ENCODE results near the gene HEPACAM. TPM values are rescaled to one million over a fixed set of nuclear protein-coding genes. Genes with fewer than 3 reads are reported as not detected.

HEPACAM gene
- total RNA-seq, 2 donors from 2014 or later, result not detected

GRCh38 chr11:124873951-124874350 is 61.9 kb downstream of the HEPACAM start:
- Mint-ChIP-seq H3K27ac (no peak overlapping the region), H3K9me3 (no peaks in the 10 kb centered on the region), H3K4me1 (ENCODE audit: low read depth) (peaks cover 27% of the 10 kb centered on the region), H3K4me3 (no peak overlapping the region), H3K27me3 (ENCODE audit: low read depth) (peaks cover 66% of the 10 kb centered on the region), H3K36me3 (ENCODE audit: insufficient read depth in 2 of 2) (no peaks in the 10 kb centered on the region)
- DNase-seq (no peak), ATAC-seq (replicated peaks in 1 of 2) (no peak)

GRCh38 chr11:124872741-124873140 is 63.1 kb downstream of the HEPACAM start:
- Mint-ChIP-seq H3K27me3 (ENCODE audit: low read depth) (peaks cover 78% of the 10 kb centered on the region), H3K4me3 (no peak overlapping the region), H3K4me1 (ENCODE audit: low read depth) (peaks cover 32% of the 10 kb centered on the region), H3K36me3 (ENCODE audit: insufficient read depth in 2 of 2) (no peaks in the 10 kb centered on the region), H3K27ac (no peak overlapping the region), H3K9me3 (no peaks in the 10 kb centered on the region)
- ATAC-seq (replicated peaks in 1 of 2) (no peak), DNase-seq (no peak)

DNA sequence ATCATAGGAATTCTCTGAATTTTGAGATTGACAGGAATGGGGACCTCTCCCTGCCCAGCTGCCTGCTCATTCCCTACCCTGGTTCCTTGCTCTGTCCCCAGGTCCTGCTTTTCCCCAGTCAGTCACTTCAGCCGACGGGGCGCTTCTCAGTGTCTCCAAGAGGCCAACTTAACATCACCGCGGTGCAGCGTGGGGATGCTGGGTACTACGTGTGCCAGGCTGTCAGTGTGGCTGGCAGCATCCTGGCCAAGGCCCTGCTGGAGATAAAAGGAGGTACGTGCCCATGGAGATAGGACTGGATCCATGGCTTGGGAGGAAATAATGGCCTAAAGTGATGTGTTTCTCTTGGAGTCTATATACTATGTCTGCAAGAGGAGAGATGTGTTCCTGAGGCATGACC is 63.6 kb downstream of the HEPACAM start:
- H3K4me3 Mint-ChIP-seq, result no peak overlapping the region

DNA sequence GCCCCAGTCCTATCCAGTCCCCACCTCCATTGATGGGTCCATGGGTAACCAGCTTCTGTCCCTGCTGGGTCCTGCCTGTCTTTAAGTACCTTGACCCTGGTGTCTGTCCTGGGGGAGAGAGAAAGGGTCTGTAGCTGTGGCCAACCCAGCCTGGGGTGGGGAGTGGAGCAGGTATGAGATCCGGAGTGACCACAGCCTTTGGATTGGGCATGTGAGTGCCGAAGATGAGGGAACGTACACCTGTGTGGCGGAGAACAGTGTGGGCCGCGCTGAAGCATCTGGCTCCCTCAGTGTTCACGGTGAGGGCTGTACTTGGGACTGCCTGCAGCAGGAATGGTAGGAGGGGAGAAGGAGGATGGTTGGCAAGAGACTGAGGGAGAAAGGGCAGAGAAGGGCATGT is 65.4 kb downstream of the HEPACAM start:
- no peak overlapping the region for H3K4me3 Mint-ChIP-seq
- no peak for ATAC-seq (replicated peaks in 1 of 2)
- H3K36me3 Mint-ChIP-seq (ENCODE audit: insufficient read depth in 2 of 2), result no peaks in the 10 kb centered on the region
- H3K27ac Mint-ChIP-seq, result no peak overlapping the region
- DNase-seq, result no peak
- H3K27me3 Mint-ChIP-seq (ENCODE audit: low read depth), result peaks cover 98% of the 10 kb centered on the region
- H3K9me3 Mint-ChIP-seq, result no peaks in the 10 kb centered on the region
- H3K4me1 Mint-ChIP-seq (ENCODE audit: low read depth), result peaks cover 33% of the 10 kb centered on the region

More for the DNA sequence above, 63.6 kb downstream of the HEPACAM start:
- ATAC-seq (replicated peaks in 1 of 2), result no peak
- Mint-ChIP-seq H3K4me1 (ENCODE audit: low read depth) (peaks cover 32% of the 10 kb centered on the region), H3K36me3 (ENCODE audit: insufficient read depth in 2 of 2) (no peaks in the 10 kb centered on the region), H3K9me3 (no peaks in the 10 kb centered on the region), H3K27ac (no peak overlapping the region), H3K27me3 (ENCODE audit: low read depth) (peaks cover 83% of the 10 kb centered on the region)
- DNase-seq, result no peak

GRCh38 chr11:124869856-124870387 is 65.9 kb downstream of the HEPACAM start:
- no peak overlapping the region for H3K27ac Mint-ChIP-seq
- H3K4me1 Mint-ChIP-seq (ENCODE audit: low read depth), result peaks cover 33% of the 10 kb centered on the region
- ATAC-seq (replicated peaks in 1 of 2), result no peak
- H3K36me3 Mint-ChIP-seq (ENCODE audit: insufficient read depth in 2 of 2), result no peaks in the 10 kb centered on the region
- no peak for DNase-seq
- H3K9me3 Mint-ChIP-seq, result no peaks in the 10 kb centered on the region
- no peak overlapping the region for H3K4me3 Mint-ChIP-seq
- peaks cover 95% of the 10 kb centered on the region for H3K27me3 Mint-ChIP-seq (ENCODE audit: low read depth)

DNA sequence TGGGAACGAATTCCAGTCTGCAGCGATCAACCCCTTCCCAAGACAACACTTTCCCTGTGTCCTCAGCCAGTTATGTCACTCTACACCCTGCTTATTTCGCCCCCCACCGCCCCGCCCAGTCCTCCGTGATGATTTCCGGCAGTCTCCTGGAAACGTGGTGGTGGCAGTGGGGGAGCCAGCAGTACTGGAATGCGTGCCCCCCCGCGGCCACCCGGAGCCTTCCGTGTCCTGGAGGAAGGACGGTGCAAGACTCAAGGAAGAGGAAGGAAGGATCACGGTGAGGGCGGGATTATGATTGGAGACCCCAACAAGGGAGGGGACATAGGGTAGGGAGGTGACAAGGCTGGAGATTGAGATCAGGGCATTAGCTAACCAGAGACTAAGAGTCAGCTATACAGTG is 66.5 kb downstream of the HEPACAM start:
- Mint-ChIP-seq H3K27ac (no peak overlapping the region), H3K9me3 (no peaks in the 10 kb centered on the region), H3K36me3 (ENCODE audit: insufficient read depth in 2 of 2) (no peaks in the 10 kb centered on the region), H3K4me1 (ENCODE audit: low read depth) (peaks cover 36% of the 10 kb centered on the region), H3K27me3 (ENCODE audit: low read depth) (peaks cover 95% of the 10 kb centered on the region), H3K4me3 (peak overlapping the region; percentile 58 to 59)
- ATAC-seq (replicated peaks in 1 of 2) (no peak), DNase-seq (no peak)

Other genes starting within 250 kb of the HEPACAM start
- gene NRGN, start 196.1 kb downstream of the HEPACAM start, total RNA-seq, result 1 to 10 TPM; 4.2 to 4.4 TPM
- under 1 TPM; 0.35 to 0.48 TPM for gene VSIG2, start 183.8 kb downstream of the HEPACAM start, total RNA-seq
- gene ESAM, start 173.8 kb downstream of the HEPACAM start, total RNA-seq, result 1 to 10 TPM in 1 of 2 donors, under 1 TPM in 1; 0.88 to 1.1 TPM
- gene MSANTD2, start 135.6 kb downstream of the HEPACAM start, total RNA-seq, result 10 to 100 TPM; 11.1 to 12.5 TPM
- gene ROBO3, start 70.6 kb downstream of the HEPACAM start, total RNA-seq, result 10 to 100 TPM; 21.5 to 26.6 TPM
- gene ROBO4, start 38.2 kb downstream of the HEPACAM start, total RNA-seq, result not detected
- not detected for gene HEPN1, start 16.8 kb downstream of the HEPACAM start, total RNA-seq
- 1 to 10 TPM; 9.1 to 9.9 TPM for gene CCDC15, start 18.2 kb upstream of the HEPACAM start, total RNA-seq
- 1 to 10 TPM; 1.0 to 1.5 TPM for gene SLC37A2, start 127.3 kb upstream of the HEPACAM start, total RNA-seq
- 10 to 100 TPM; 14.6 to 18.4 TPM for gene TMEM218, start 175.6 kb upstream of the HEPACAM start, total RNA-seq
- gene PKNOX2, start 228.7 kb upstream of the HEPACAM start, total RNA-seq, result not detected